ENCODE results near the gene RFX8.

- no peak for TF ChIP-seq TEAD4 (IDR thresholded peaks at IDR 0.05; ENCODE audit: low read length)
- no peak for TF ChIP-seq TEAD4 (CRISPR knock-in tag; IDR thresholded peaks at IDR 0.05; ENCODE audit: borderline replicate concordance)
- TF ChIP-seq CTCF (IDR thresholded peaks at IDR 0.05 in 2 of 3, conservative IDR thresholded peaks at IDR 0.05 in 1 of 3; ENCODE audit: insufficient read depth in 2 of 3, low read depth in 1 of 3, low read length in 3 of 3): no peak
- TF ChIP-seq FUS (optimal IDR thresholded peaks at IDR 0.05; ENCODE audit: low read depth, low read length): no peak
- TF ChIP-seq FOXK1 (CRISPR knock-in tag; IDR thresholded peaks at IDR 0.05; ENCODE audit: borderline replicate concordance): no peak
- no peak for TF ChIP-seq AFF4 (CRISPR knock-in tag; IDR thresholded peaks at IDR 0.05)
- no peak for TF ChIP-seq POLR2G (IDR thresholded peaks at IDR 0.05; ENCODE audit: low read depth, low read length)
These were observed 114.7 kb downstream of the RFX8 start for GRCh38 chr2:101360232-101360631.

All from K562 (cell line).